Measurements from ENCODE around the gene LIN7A.

GRCh38 chr12:80958162-80958561, 20.4 kb upstream of the LIN7A start:
- TF ChIP-seq CTCF (conservative IDR thresholded peaks at IDR 0.05; ENCODE audit: low read depth, low read length) (no peak), EZH2 (IDR thresholded peaks at IDR 0.05; ENCODE audit: borderline replicate concordance, low read depth, low read length, poor library complexity, severe bottlenecking) (no peak)
